GM12878 (cell line): ENCODE results near the gene CHN1. TPM values are rescaled to one million over a fixed set of nuclear protein-coding genes. Genes with fewer than 3 reads are reported as not detected.

ENCODE experiments used
- BMI1 ChIP-seq: fragments of 450-650 bp; IDR thresholded peaks from 2 replicates; pipeline ENCODE4 v1.6.1; 2016; ENCODE audit warnings: mild to moderate bottlenecking, moderate library complexity, borderline replicate concordance
- FOS ChIP-seq: IDR thresholded peaks from 3 replicates; pipeline ENCODE4 v1.6.1; 2011; ENCODE audit warnings: borderline replicate concordance; ENCODE audit not compliant: insufficient read length; ENCODE audit errors: extremely low read depth
- HDAC2 ChIP-seq: fragments of 200-600 bp; sonication (generic); IDR thresholded peaks from 2 replicates; pipeline ENCODE4 v1.6.1; 2017
- IKZF2 ChIP-seq, 2 experiments: fragments of 450-650 bp; IDR thresholded peaks; 2 replicates each; pipeline ENCODE4 v1.6.1; 2017; ENCODE audit warnings: mild to moderate bottlenecking in 2 of 2, moderate library complexity in 2 of 2
- MTA2 ChIP-seq: fragments of 450-650 bp; IDR thresholded peaks from 2 replicates; pipeline ENCODE4 v1.6.1; 2016; ENCODE audit warnings: low read depth, mild to moderate bottlenecking, moderate library complexity
- MYC ChIP-seq: IDR thresholded peaks from 2 replicates; pipeline ENCODE4 v1.6.1; 2011; ENCODE audit warnings: mild to moderate bottlenecking, low read length, moderate library complexity, inconsistent platforms; ENCODE audit not compliant: insufficient read depth, insufficient replicate concordance, insufficient read length, severe bottlenecking
- NFIC ChIP-seq: IDR thresholded peaks from 2 replicates; pipeline ENCODE4 v1.6.1; 2012; ENCODE audit warnings: low read depth, mild to moderate bottlenecking, inconsistent platforms, low read length, moderate library complexity
- PML ChIP-seq: IDR thresholded peaks from 2 replicates; pipeline ENCODE4 v1.6.1; 2012; ENCODE audit warnings: low read length, inconsistent platforms
- POLR2AphosphoS2 ChIP-seq: IDR thresholded peaks from 2 replicates; pipeline ENCODE4 v1.6.1; 2011; ENCODE audit warnings: low read depth, mild to moderate bottlenecking, low read length, improper control_type of control experiment, moderate library complexity
- RAD51 ChIP-seq: fragments of 450-650 bp; IDR thresholded peaks from 2 replicates; pipeline ENCODE4 v1.6.1; 2016; ENCODE audit warnings: moderate library complexity, mild to moderate bottlenecking, inconsistent platforms
- RCOR1 ChIP-seq: conservative IDR thresholded peaks from 2 replicates; pipeline ENCODE4 v1.6.1; 2012; ENCODE audit warnings: low read depth, low read length, improper control_type of control experiment
- SMC3 ChIP-seq: IDR thresholded peaks from 2 replicates; pipeline ENCODE4 v1.6.1; 2011; ENCODE audit warnings: low read length, improper control_type of control experiment, borderline replicate concordance
- SP1 ChIP-seq: IDR thresholded peaks from one replicate; pipeline ENCODE4 v1.6.1; 2011; ENCODE audit warnings: low read depth, low read length
- TCF12 ChIP-seq: IDR thresholded peaks from 2 replicates; pipeline ENCODE4 v1.6.1; 2011; ENCODE audit warnings: low read depth, mild to moderate bottlenecking, low read length
- YY1 ChIP-seq: IDR thresholded peaks from 2 replicates; pipeline ENCODE4 v1.6.1; 2011; ENCODE audit warnings: low read depth, mild to moderate bottlenecking, low read length
- ZBED1 ChIP-seq: IDR thresholded peaks from 2 replicates; pipeline ENCODE4 v1.6.1; 2016; ENCODE audit warnings: borderline replicate concordance
- ZNF622 ChIP-seq: fragments of 450-650 bp; IDR thresholded peaks from 2 replicates; pipeline ENCODE4 v1.6.1; 2017; ENCODE audit warnings: mild to moderate bottlenecking, inconsistent platforms
- polyA plus RNA-seq, 11 experiments: library from polyadenylated mRNA; depleted of rRNA in 4 of 11; unstranded in 6 of 11; stranded (reverse) in 5 of 11; fragments of >200 nt; fragmentation: Nextera tagmentation in 4 of 11; fragmentation: Illumina TruSeq in 1 of 11; extraction: Ambion mirVana in 4 of 11; extraction: Trizol in 1 of 11; gene quantifications; 1 replicate in 1 of 11; 2 replicates in 10 of 11; pipeline versions ENCODE4 v1.2.1 to v1.2.3, GENCODE V29; 2011 to 2016; ENCODE audit warnings: inconsistent platforms in 2 of 11, missing spikeins in 2 of 11, low read depth in 1 of 11
- total RNA-seq, 4 experiments: library from RNA; depleted of rRNA in 3 of 4; stranded (reverse); fragments of >200 nt in 3 of 4; fragmentation: Illumina TruSeq in 1 of 4; extraction: Trizol in 1 of 4; gene quantifications; 2 replicates each; pipeline versions ENCODE4 v1.2.1 to v1.2.3, GENCODE V29; 2013 to 2021
- TF ChIP-seq, protein P1 (sequence below): fragments of 150-350 bp; IDR thresholded peaks from 2 replicates; pipeline ENCODE4 v1.6.1; 2014; ENCODE audit warnings: mild to moderate bottlenecking, low read depth, low read length
- TF ChIP-seq, protein P2 (sequence below): IDR thresholded peaks from 2 replicates; pipeline ENCODE4 v1.6.1; 2012; ENCODE audit warnings: improper control_type of control experiment, low read depth, low read length; ENCODE audit not compliant: insufficient replicate concordance
- TF ChIP-seq, protein P3 (sequence below): IDR thresholded peaks from 2 replicates; pipeline ENCODE4 v1.6.1; 2011; ENCODE audit warnings: low read depth, low read length, improper control_type of control experiment, borderline replicate concordance
- TF ChIP-seq, protein P4 (sequence below): fragments of 450-650 bp; IDR thresholded peaks from 2 replicates; pipeline ENCODE4 v1.6.1; 2016; ENCODE audit warnings: mild to moderate bottlenecking

Gene CHN1
- total and polyA plus RNA-seq, 10 of the 15 experiments (the other 5 are each of a cell fraction or from before 2014, with no cell fraction given), result 0.18 to 0.92 (median 0.53) TPM; not detected in 1

DNA sequence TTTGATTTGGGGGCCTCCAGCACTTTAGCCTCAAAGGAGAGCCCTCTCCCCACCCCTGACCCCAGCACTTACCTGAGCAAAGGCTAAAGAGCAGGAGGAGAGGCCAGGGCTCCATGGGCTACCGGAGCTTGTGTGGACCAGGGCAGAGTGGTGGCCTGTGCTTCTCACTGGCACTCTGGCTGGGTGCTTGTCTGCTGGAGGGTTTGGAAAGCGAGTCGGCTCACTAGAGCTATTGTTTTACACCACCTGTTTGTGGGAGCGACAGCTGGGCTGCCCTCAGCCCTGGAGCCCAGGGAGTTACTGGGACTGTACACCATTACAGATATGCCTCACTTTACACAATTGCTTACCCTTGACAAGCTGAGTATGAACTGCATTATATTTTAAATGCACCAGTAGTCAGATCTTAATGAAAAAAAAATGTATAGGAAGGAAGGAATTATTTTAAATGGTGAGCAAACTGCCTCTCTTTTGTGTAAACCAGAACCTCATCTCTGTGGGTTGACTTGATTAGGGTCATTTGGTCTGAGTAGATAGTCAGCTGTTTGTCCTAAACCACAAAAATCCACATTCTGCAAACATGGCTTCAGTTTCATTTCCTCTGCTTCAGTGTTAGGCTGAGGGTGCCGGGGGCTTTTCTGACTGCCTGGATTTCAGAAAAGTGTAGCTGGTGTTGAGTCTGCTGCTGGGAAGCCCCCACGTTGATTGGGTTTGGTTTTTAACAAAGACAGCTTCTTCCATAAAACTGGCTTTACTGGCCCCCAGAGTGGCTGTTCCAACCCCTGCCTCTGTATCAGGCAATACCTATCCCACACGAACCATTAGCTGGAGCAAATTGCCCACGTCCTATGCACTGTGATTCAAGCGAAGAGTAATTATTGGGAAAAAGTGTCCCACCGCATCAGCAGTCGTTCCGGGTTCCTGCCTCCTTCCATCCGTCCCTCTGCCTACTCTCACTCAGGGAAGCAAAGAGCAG, 240.6 kb downstream of the CHN1 start, which contains the start of gene CHRNA1 (continued):
- no peak for TF ChIP-seq NFIC
- no peak for TF ChIP-seq ZBED1
- peak; percentile 25; the same call in 1 of the 2 replicates for TF ChIP-seq YY1
- no peak for TF ChIP-seq RAD51
- TF ChIP-seq IKZF2 (IDR thresholded peaks at IDR 0.05), result peak; percentile 52 to 73; a peak in 3 of 4 replicates
- TF ChIP-seq POLR2AphosphoS2, result no peak
- TF ChIP-seq, protein P1, sequence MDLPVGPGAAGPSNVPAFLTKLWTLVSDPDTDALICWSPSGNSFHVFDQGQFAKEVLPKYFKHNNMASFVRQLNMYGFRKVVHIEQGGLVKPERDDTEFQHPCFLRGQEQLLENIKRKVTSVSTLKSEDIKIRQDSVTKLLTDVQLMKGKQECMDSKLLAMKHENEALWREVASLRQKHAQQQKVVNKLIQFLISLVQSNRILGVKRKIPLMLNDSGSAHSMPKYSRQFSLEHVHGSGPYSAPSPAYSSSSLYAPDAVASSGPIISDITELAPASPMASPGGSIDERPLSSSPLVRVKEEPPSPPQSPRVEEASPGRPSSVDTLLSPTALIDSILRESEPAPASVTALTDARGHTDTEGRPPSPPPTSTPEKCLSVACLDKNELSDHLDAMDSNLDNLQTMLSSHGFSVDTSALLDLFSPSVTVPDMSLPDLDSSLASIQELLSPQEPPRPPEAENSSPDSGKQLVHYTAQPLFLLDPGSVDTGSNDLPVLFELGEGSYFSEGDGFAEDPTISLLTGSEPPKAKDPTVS, result no peak
- TF ChIP-seq MYC, result no peak
- TF ChIP-seq PML, result no peak
- no peak for TF ChIP-seq ZNF622
- 0 out of 2 replicates have a peak, but pooled peaks have one; percentile 9 for TF ChIP-seq SMC3
- TF ChIP-seq, protein P2, sequence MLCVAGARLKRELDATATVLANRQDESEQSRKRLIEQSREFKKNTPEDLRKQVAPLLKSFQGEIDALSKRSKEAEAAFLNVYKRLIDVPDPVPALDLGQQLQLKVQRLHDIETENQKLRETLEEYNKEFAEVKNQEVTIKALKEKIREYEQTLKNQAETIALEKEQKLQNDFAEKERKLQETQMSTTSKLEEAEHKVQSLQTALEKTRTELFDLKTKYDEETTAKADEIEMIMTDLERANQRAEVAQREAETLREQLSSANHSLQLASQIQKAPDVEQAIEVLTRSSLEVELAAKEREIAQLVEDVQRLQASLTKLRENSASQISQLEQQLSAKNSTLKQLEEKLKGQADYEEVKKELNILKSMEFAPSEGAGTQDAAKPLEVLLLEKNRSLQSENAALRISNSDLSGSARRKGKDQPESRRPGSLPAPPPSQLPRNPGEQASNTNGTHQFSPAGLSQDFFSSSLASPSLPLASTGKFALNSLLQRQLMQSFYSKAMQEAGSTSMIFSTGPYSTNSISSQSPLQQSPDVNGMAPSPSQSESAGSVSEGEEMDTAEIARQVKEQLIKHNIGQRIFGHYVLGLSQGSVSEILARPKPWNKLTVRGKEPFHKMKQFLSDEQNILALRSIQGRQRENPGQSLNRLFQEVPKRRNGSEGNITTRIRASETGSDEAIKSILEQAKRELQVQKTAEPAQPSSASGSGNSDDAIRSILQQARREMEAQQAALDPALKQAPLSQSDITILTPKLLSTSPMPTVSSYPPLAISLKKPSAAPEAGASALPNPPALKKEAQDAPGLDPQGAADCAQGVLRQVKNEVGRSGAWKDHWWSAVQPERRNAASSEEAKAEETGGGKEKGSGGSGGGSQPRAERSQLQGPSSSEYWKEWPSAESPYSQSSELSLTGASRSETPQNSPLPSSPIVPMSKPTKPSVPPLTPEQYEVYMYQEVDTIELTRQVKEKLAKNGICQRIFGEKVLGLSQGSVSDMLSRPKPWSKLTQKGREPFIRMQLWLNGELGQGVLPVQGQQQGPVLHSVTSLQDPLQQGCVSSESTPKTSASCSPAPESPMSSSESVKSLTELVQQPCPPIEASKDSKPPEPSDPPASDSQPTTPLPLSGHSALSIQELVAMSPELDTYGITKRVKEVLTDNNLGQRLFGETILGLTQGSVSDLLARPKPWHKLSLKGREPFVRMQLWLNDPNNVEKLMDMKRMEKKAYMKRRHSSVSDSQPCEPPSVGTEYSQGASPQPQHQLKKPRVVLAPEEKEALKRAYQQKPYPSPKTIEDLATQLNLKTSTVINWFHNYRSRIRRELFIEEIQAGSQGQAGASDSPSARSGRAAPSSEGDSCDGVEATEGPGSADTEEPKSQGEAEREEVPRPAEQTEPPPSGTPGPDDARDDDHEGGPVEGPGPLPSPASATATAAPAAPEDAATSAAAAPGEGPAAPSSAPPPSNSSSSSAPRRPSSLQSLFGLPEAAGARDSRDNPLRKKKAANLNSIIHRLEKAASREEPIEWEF, result no peak
- TF ChIP-seq RCOR1, result no peak
- TF ChIP-seq, protein P3, sequence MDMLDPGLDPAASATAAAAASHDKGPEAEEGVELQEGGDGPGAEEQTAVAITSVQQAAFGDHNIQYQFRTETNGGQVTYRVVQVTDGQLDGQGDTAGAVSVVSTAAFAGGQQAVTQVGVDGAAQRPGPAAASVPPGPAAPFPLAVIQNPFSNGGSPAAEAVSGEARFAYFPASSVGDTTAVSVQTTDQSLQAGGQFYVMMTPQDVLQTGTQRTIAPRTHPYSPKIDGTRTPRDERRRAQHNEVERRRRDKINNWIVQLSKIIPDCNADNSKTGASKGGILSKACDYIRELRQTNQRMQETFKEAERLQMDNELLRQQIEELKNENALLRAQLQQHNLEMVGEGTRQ, result no peak
- TF ChIP-seq SP1, result no peak
- TF ChIP-seq HDAC2, result no peak
- peak; percentile 54; the same call in 1 of the 2 replicates for TF ChIP-seq MTA2
- no peak for TF ChIP-seq BMI1
- TF ChIP-seq TCF12, result no peak
- TF ChIP-seq, protein P4, sequence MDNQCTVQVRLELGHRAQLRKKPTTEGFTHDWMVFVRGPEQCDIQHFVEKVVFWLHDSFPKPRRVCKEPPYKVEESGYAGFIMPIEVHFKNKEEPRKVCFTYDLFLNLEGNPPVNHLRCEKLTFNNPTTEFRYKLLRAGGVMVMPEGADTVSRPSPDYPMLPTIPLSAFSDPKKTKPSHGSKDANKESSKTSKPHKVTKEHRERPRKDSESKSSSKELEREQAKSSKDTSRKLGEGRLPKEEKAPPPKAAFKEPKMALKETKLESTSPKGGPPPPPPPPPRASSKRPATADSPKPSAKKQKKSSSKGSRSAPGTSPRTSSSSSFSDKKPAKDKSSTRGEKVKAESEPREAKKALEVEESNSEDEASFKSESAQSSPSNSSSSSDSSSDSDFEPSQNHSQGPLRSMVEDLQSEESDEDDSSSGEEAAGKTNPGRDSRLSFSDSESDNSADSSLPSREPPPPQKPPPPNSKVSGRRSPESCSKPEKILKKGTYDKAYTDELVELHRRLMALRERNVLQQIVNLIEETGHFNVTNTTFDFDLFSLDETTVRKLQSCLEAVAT, result 0 out of 2 replicates have a peak, but pooled peaks have one; percentile 29
- no peak for TF ChIP-seq FOS
